HG03439 (cell line): ENCODE measurements around the gene IRF5.
"Not testable (repeated sequence)": the region's sequence is repeated elsewhere in the genome, so short reads cannot be mapped to it uniquely, and the experiment has no call there.

Source experiments
- ATAC-seq: cut with Tn5 transposase; IDR thresholded peaks from one replicate; pipeline ENCODE4 v1.9.1; 2021; ENCODE audit warnings: mild to moderate bottlenecking, moderate library complexity; ENCODE audit not compliant: unreplicated experiment

The IRF5 gene

GRCh38 chr7:128954830-128955802 is 17.4 kb downstream of the IRF5 start:
- ATAC-seq, result no peak

- no peak for ATAC-seq
These were observed 18.3 kb downstream of the IRF5 start for GRCh38 chr7:128955981-128956380.

- ATAC-seq, result no peak
These were observed 21.6 kb downstream of the IRF5 start for GRCh38 chr7:128959296-128959695.

- no peak for ATAC-seq
These were observed 23.4 kb downstream of the IRF5 start for GRCh38 chr7:128961030-128961659.

GRCh38 chr7:128962899-128963298 is 25.2 kb downstream of the IRF5 start:
- ATAC-seq, result peak; percentile 16

GRCh38 chr7:128963327-128963757 is 25.6 kb downstream of the IRF5 start:
- ATAC-seq, result peak; percentile 66

- no peak for ATAC-seq
These were observed 30.9 kb downstream of the IRF5 start for GRCh38 chr7:128968624-128969023.

GRCh38 chr7:128974241-128974934 is 36.7 kb downstream of the IRF5 start:
- no peak for ATAC-seq

GRCh38 chr7:128982105-128982504 is 44.4 kb downstream of the IRF5 start:
- ATAC-seq, result no peak

- no peak for ATAC-seq
These were observed 47.9 kb downstream of the IRF5 start for GRCh38 chr7:128985660-128986059.

- ATAC-seq, result no peak
These were observed 48.9 kb downstream of the IRF5 start for GRCh38 chr7:128986609-128987008.

GRCh38 chr7:128988372-128988771 is 50.6 kb downstream of the IRF5 start:
- ATAC-seq, result no peak

GRCh38 chr7:128989961-128990360 is 52.2 kb downstream of the IRF5 start:
- ATAC-seq, result no peak

- ATAC-seq, result no peak
These were observed 55.7 kb downstream of the IRF5 start for GRCh38 chr7:128993419-128993818.

GRCh38 chr7:128994560-128994959 is 56.8 kb downstream of the IRF5 start:
- ATAC-seq, result not testable (repeated sequence)

- ATAC-seq, result no peak
These were observed 59.5 kb downstream of the IRF5 start for GRCh38 chr7:128997181-128997580.
